AG20443 (cell line): ENCODE measurements around the gene RNF213.
"Not testable (repeated sequence)": the region's sequence is repeated elsewhere in the genome, so short reads cannot be mapped to it uniquely, and the experiment has no call there.

Experiments
- DNase-seq: peaks from one replicate; pipeline ENCODE4 v3.0.0; 2012; ENCODE audit warnings: low spot score, mixed read lengths

RNF213 gene

DNA sequence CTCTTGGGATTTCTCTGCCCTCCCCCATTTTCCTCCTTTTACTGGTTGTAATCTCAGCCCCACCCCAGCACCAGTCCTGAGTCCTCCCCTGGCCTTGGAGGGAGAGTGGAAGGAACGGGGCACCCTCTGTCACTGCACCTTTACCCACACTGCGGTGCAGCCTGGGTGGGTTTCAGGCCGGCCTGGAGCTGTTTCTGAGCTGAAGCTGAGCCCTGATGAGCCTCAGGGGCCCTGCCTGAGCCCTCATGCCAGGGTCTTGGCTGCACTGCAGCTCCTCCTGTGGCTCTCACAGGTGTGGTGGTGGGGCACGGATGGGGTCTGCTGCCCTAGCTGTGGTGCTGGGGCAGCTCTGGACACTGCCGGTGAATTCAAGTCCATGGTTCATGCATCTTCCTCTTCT, 34.5 kb downstream of the RNF213 start:
- DNase-seq: no peak

DNA sequence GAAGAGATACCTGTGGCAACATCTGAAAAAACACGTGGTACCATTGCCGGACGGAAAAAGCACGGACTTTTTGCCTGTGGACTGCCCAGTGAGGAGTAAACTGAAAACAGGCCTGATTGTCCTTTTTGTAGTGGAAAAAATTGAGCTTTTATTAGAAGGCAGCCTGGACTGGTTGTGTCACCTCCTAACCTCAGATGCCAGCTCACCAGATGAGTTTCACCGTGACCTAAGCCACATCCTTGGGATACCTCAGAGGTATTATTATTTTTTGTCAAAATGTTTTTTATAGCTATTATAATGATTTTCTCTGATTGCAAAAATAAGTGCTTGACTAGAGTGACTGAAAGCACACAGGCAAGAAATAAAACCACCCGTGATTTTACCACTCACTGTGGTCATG, 34.9 kb downstream of the RNF213 start:
- DNase-seq: no peak

DNA sequence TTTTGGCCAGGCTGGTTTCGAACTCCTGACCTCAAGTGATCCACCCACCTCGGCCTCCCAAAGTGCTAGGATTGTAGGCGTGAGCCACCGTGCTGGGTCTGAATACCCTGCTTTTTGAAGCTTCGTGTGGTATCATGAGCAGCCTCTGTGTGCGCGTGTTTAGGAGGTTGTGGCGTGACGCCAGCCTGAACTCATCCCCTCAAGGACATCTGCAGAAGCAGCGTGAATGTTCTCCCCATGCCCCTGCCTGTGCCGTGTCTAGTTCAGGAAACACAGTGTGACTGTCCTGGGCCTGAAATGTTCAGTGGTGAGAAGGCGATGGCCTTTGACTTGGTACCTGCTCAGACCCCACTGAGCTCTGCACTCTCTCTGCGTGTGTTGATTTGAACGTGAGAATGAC, 35.6 kb downstream of the RNF213 start:
- no peak for DNase-seq

DNA sequence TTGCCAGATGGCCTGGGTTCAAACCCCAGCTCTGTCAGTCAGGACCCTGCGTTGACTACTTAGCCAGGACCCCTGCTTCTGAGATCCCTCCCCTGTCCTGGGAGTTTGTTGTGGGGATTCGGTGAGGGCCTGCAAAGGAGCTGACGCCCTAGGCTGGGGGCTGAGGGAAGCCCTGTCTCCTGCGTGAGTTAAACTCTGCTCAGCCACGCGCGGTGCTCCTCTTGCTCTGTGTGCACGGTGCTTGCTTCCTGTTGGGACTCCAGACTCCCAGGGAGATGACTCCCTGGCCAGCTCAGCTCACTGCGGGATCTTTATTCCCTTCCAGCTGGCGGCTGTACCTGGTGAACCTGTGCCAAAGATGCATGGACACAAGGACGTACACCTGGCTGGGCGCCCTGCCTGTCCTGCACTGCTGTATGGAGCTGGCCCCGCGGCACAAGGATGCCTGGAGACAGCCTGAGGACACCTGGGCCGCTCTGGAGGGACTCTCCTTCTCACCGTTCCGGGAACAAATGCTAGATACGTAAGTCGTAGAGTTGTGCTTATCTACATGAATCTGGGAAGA, 37.4 kb downstream of the RNF213 start:
- DNase-seq: no peak

DNA sequence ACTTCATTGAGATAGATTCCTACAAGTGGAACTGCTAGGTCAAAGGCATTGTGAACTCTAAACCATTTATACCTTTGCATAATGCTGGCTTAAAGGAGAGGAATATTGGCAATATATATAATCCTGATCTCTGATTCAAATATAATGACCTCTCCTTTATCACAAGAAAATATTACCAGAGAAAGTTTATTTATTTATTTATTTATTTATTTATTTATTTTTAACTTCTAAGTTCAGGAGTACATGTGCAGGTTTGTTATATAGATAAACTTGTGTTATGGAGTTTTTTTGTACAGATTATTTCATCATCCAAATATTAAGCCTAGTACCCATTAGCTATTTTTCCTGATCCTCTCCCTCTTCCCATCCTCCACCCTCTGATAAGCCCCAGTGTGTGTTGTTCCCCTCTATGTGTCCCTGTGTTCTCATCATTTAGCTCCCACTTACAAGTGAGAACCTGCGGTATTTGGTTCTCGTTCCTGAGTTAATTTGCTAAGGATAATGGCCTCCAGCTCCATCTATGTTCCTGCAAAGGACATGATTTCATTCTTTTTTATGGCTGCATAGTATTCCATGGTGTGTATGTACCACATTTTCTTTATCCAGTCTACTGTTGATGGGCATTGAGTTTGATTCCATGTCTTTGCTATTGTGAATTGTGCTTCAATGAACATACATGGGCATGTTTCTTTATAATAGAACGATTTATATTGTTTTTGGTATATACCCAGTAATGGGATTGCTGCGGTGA, 38.9 kb downstream of the RNF213 start:
- not testable (repeated sequence) for DNase-seq

DNA sequence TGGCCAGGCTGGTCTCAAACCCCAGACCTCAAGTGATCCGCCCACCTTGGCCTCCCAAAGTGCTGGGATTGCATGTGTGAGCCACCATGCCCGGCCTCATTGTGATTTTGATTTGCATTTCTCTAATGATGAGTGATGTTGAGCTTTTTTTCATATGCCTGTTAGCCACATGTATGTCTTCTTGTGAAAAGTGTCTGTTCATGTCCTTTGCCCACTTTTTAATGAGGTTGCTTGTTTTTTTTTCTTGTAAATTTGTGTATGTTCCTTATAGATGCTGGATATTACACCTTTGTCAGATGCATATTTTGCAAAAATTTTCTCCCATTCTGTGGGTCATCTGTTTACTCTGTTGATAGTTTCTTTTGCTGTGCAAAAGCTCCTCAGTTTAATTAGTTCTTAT, 40.1 kb downstream of the RNF213 start:
- not testable (repeated sequence) for DNase-seq

DNA sequence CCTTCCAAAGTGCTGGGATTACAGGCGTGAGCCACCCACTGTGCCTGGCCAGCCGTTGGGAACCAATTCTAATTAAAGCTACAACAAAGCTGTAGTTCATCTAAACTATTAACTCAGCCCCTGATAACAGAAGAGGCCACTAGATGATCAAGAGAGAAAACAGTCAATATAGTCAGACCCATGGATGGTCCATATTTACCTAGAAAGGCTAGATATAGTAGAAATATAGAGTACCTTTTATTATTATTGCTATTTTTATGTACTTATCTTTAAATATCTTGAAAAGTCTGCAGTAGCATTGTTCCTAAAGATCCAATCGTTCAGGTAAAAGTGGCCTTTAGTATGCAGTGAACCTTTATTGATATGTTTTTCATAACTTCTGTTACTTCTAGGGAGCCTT, 43.2 kb downstream of the RNF213 start:
- no peak for DNase-seq

DNA sequence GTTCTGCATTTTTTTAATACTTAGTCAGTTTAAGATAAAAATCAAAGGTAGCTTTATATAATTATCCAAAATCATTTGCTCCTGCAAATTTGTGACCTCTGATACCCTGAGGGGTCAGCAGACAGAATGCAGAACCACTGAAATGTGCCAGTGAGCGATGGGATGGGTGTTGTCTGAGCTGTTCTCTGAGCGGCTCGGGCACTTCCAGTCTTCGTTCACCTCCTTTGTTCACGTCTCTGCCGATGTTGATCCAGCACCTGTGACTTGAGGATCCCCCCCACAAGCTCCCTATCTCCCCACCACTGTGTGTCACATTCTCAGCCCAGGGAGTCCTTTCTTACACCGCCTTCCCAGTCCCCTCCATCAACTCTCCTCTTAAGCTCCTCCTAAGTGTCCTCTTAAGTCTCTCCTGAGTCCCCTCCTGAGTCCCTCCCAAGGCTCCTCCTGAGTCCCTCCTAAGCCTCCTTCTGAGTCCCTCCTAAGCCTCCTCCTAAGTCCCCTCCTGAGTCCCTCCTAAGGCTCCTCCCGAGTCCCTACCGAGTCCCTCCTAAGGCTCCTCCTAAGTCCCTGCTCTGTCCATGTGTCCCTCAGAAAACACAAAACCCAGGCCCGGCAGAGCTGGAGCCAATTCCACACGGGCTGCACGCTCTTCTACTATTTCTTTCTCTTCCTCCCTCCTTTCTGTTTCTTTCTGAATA, 47.5 kb downstream of the RNF213 start:
- no peak for DNase-seq

DNA sequence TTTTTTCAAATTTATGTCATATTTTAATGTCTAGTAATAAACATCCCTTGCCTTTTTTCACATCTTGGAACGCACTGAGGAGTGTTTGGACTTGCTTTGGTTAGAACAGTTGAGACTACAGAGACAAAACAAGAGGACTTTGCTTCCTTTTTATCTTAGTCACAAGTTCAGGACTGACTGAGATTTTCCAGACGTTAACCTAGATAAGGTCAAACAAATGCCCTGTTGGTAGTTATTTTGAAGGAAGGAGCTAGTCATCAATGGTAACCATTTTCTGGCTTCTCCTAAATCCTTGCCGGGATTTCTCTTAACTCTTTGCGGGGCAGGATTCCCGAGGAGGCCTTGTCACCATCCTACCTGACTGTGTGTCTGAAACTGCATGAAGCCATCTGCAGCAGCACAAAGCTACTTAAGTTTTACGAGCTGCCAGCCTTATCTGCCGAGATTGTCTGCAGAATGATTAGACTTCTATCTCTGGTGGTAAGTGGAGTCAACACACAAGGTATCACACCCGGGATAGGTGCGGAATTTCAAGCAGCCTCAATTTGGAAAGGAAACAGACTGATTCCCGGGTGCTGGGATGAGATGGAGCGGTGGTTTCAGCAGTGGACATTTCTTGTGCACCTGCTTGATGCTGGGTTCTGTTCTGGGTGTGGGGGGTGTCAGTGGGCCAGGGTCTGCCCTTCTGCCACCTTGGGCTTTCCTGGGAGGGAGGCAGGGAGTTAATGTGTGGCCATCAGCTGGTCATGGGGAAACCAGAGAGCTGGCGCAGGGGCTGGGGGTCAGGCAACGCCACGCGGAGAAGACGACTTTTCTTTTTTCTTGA, 48.3 kb downstream of the RNF213 start:
- DNase-seq: no peak

DNA sequence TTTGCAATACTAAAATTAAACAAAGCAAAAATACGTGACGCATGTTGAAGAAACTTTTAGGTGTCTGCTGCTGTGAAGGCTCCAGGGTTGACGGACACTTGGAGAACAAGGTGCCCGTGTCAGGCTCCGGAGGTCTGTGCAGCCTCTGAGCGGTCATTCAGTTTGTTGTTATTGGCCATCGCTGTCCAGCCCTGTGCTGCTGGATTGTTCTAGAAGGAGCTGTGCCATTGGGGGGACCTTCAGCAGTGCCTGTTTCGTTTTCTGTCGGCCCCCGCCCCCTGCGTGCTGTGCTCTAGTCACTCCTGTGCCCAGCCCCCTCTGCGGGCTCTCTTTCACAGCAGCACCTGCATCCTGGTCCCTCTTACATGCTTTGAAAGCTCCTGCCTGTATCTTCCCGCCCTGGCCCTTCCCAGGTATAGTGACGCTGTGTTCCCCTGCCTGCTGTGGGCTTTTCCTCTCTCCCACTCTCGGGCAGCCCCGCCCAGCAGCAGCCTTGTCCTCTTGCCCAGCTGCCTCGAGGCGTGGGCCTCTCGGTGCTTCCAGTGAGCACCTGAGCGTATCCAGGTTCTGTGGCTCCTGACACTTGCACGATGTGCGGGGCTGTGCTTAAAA, 50.7 kb downstream of the RNF213 start:
- DNase-seq: no peak

DNA sequence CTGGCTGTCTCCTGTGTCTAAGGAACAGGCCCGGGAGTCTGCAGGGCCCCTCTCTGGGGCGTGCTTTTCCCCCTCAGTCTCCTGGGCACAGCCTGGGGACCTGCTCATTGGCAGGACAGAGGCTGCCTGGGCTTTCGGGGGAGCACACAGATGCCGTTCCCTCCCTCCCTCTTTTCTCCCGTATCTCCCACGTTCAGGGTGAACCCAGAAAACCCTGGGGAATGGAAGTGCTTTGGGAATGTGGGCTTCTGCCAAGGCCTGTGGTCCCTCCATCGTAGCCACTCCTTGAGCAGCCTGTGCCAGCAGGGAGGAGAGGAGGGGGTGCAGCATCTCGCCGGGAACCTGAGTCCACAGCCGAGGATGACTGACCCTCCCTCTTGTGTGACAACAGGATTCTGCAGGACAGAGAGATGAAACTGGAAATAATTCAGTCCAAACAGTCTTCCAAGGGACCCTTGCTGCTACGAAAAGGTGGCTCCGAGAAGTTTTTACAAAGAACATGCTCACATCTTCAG, 52.0 kb downstream of the RNF213 start:
- DNase-seq: no peak

DNA sequence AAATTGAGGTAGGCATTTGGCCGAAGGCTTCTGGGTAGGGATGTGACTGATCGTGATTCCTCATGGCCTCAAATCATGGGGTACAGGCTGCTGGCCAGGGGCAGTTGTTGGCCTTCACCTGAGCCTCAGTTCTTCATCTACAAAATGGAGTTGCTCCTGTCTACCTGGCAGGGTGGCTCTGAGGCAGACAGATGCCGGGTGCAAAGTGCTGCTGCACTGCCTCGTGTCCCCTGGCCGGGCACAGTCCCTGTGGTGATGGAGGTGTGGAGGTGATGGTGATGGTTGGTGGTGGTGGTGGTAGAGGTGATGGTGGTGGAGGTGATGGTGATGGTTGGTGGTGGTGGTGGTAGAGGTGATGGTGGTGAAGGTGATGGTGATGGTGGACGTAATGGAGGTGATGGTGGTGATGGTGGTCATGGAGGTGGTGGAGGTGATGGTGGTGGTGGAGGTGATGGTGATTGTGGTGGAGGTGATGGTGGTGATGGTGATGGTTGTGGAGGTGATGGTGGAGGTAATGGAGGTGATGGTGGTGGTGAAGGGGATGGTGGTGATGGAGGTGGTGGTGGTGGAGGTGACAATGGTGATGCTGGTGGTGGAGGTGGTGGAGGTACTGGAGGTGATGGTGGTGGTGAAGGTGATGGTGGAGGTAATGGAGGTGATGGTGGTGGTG, 52.6 kb downstream of the RNF213 start:
- no peak for DNase-seq

DNA sequence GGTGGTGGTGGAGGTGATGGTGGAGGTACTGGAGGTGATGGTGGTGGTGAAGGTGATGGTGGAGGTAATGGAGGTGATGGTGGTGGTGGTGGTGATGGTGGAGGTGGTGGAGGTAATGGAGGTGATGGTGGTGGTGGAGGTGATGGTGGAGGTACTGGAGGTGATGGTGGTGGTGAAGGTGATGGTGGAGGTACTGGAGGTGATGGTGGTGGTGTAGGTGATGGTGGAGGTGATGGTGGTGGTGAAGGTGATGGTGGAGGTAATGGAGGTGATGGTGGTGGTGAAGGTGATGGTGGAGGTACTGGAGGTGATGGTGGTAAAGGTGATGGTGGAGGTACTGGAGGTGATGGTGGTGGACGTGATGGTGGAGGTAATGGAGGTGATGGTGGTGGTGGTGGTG, 53.3 kb downstream of the RNF213 start:
- not testable (repeated sequence) for DNase-seq

DNA sequence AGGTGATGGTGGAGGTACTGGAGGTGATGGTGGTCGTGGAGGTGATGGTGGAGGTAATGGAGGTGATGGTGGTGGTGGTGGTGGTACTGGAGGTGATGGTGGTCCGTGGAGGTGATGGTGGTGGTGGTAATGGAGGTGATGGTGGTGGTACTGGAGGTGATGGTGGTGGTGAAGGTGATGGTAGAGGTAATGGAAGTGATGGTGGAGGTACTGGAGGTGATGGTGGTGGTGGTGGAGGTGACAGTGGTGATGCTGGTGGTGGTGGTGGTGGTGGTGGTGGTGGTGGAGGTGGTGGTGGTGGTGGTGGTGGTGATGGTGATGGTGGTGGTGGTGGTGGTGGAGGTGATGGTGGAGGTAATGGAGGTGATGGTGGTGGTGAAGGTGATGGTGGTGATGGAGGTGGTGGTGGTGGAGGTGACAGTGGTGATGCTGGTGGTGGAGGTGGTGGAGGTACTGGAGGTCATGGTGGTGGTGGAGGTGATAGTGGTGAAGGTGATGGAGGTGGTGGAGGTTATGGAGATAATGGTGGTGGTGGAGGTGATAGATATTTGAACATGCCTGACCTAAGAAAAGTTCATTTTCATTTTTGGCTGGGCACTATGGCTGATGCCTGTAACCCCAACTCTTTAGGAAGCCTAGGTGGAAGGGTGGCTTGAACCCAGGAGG, 55.0 kb downstream of the RNF213 start:
- DNase-seq: no peak

DNA sequence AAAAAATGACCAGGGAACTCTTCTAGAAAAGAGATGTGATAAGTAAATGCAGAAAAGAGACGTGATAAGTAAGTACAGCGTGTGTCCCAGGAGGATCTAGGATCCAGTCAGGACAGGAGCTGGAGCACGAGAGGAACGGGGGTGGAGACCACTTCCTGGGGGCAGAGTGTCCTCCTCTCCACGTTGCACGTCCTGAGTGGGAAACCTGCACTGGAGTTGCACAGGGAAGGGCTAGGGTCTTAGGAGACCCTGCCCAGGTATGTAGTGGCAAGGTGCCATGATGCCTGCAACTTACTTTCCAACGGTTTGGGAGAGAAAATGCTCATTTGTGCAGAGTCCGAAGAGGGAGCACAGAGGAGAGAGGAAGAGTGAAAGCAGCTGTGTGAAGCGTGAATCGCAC, 55.8 kb downstream of the RNF213 start:
- no peak for DNase-seq

DNA sequence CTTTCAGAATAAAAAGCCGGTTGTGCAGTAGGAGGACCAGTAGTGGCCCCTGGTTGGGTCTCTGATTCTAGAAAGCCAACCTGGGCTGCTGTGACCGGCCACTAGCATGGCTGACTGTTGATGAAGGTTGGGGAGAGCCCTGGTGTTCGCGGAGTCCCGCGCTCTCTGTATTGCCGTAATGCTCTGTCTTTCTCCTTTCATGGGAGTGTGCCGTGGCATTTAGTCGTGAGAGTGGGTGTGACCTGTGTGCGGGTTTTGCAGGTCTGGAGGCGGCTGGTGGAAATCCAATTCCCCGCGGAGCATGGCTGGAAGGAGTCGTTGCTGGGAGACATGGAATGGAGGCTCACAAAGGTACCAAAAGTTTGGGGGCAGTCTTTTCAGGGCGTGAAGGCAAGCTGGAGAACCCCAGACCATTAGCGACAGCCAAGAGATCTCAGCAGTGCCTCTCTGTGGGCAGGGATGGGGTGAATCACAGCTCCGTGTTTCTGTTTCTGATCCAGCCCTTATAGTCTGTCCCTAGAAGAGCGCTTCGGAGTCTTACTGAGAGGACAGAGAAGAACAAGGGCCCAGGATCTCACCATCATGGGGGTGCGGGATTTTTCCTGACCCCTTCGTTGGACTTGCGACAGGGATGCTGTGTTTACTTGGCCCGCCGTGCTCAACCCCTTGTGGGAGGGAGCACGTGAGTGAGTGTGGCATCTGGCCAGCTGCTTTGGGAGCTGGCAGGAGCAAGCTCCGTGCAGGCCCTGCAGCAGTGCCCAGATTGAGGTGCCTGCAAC, 56.5 kb downstream of the RNF213 start:
- no peak for DNase-seq

DNA sequence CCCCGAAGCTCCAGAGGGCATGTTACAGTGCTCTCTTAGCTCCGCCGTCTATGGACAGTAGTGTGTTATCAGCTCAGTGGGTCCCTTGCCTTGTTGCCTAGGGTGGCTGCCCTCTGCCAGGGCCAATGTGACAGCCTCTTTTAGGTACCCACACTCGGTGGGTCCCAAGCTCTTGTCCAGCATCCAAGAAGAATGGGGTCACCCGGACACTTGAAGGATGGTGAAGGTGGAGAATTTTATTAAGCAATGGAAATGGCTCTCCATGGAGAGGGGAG, 57.0 kb downstream of the RNF213 start:
- DNase-seq: no peak

DNA sequence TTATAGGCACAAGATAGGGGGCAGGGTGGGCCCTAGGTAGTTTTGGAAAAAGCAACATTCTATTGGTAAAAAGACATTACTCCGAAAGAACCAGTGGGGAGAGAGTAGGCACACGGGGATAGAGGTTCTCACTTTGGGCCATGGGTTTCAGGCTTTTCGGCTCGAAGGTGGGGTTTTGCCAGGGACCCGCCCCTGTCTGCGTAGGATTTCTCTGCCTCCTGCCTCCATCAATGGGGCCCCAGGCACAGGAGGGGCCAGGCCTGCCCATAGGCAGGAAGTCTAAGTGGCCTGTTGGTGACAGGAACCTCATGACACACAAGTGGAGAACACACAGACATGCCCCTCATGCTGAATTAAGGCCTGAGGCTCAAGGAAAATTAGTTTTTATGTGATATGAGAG, 57.5 kb downstream of the RNF213 start:
- no peak for DNase-seq

DNA sequence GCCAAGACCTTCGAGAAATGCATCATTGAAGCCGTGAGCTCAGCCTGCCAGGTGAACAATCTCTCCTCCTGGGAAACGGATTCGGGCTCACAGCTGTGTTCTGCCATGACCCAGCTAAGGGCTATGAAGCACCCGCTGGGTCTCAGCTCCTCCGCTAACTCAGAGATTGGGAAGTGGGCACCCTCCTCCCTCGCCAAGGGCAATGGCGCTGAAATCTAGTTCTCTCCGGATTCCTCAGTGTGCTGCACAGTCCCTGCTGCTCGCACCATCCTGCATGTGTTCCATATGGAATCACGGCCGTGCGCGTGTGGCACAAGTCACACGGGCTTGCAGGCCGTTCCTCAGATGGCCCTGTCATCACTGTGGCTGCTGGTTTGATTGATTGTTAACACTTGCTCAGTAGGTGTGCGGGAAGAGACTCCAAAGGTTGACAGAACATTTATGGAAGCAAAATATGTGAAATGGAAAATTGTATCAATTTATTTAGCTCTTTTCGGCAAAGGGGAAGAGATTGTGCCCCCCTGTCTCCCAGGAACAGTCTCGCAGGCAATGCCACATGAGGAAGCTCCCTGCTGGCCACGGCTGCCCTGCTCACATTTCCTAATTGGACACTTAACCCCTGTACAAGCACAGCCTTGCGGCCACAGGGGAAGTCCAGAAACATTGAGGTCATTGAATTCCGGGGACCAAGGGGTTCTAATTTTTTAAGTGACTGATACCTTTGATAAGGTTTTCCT, 58.8 kb downstream of the RNF213 start:
- DNase-seq: no peak

DNA sequence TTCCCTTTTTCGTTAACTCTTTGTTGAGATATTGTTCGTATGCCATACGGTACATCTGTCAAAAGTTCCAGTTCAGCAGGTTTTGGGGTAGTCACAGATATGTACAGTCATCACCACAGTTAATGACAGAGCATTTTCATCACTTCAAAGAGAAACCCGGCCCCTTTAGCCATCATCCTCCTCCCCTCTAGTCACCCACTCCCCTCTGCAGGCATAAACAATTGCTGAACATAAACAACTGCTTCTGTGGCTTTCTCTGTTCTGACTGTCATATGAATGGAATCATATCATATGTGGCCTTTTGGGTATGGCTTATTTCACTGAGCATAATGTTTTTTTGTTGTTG, 59.3 kb downstream of the RNF213 start:
- DNase-seq: no peak
